T-cell (primary cell): ENCODE results near the gene PMEPA1. TPM values are rescaled to one million over a fixed set of nuclear protein-coding genes. Genes with fewer than 3 reads are reported as not detected.

Experiments used
- ATAC-seq, 4 experiments: fragments of 200-7000 bp in 3 of 4; fragments of 150-1000 bp in 1 of 4; cut with Tn5 transposase; replicated peaks in 1 of 4; 1 replicate in 3 of 4; 2 replicates in 1 of 4; pipeline ENCODE4 v1.10.0; 2021; ENCODE audit warnings: moderate library complexity in 3 of 4, mild to moderate bottlenecking in 2 of 4, moderate number of reproducible peaks in 1 of 4
- CTCF ChIA-PET, 2 donors: fragments of 300-600 bp; sonication (Branson Sonifier 250); formaldehyde crosslinking; loops; one replicate each; lab custom pipeline; 2022; ENCODE audit warnings: antibody characterized with exemption in 2 of 2; lab: Charles Lee
- POLR2A ChIA-PET, 2 donors: fragments of 300-600 bp; sonication (Branson Sonifier 250); formaldehyde crosslinking; loops; one replicate each; lab custom pipeline; 2022; ENCODE audit warnings: antibody characterized with exemption in 2 of 2; lab: Charles Lee
- DNase-seq, 35 experiments: peaks; one replicate each; pipeline versions ENCODE4 v3.0.0 to v3.0.0-alpha.2; 2013 to 2023
- H3K27ac ChIP-seq: one replicate; pipeline ENCODE4 v1.5.1; 2013; ENCODE audit warnings: low read length
- H3K27me3 ChIP-seq, 2 experiments: replicated peaks in 1 of 2; 1 replicate in 1 of 2; 2 replicates in 1 of 2; pipeline versions ENCODE4 v1.6.1 to v1.7.0; 2013; ENCODE audit warnings: low read length in 1 of 2, mixed read lengths in 1 of 2; ENCODE audit not compliant: control insufficient read depth in 2 of 2, insufficient read depth in 2 of 2; ENCODE audit errors: extremely low read depth in 1 of 2
- H3K36me3 ChIP-seq, 2 donors: 1 replicate in 1 of 2; 2 replicates in 1 of 2; pipeline versions ENCODE4 v1.6.1 to v1.7.0; 2013; ENCODE audit warnings: low read length in 1 of 2; ENCODE audit not compliant: control insufficient read depth in 2 of 2, insufficient read depth in 1 of 2; ENCODE audit errors: extremely low read depth in 1 of 2
- H3K4me1 ChIP-seq, 2 experiments: 1 replicate in 1 of 2; 2 replicates in 1 of 2; pipeline versions ENCODE4 v1.6.1 to v1.7.0; 2013; ENCODE audit warnings: low read length in 2 of 2, mixed read lengths in 1 of 2; ENCODE audit not compliant: insufficient read depth in 2 of 2, control insufficient read depth in 1 of 2; ENCODE audit errors: extremely low read depth in 1 of 2
- H3K4me3 ChIP-seq, 2 donors: 1 replicate in 1 of 2; 2 replicates in 1 of 2; pipeline versions ENCODE4 v1.5.1 to v1.7.0; 2013; ENCODE audit warnings: mild to moderate bottlenecking in 2 of 2, low read length in 1 of 2, moderate library complexity in 1 of 2; ENCODE audit not compliant: control insufficient read depth in 1 of 2; ENCODE audit errors: extremely low read depth in 1 of 2
- H3K9me3 ChIP-seq: 2 replicates; pipeline ENCODE4 v1.7.0; 2013
- H3K27ac Mint-ChIP-seq, 2 donors: one replicate each; pipeline ENCODE4 v1.8.0; 2020 to 2021; ENCODE audit warnings: mild to moderate bottlenecking in 2 of 2, mixed read lengths in 2 of 2
- H3K27me3 Mint-ChIP-seq, 2 donors: one replicate each; pipeline ENCODE4 v1.8.0; 2021 to 2022; ENCODE audit warnings: mixed read lengths in 2 of 2
- H3K36me3 Mint-ChIP-seq: one replicate; pipeline ENCODE4 v1.8.0; 2021; ENCODE audit warnings: mixed read lengths
- H3K4me1 Mint-ChIP-seq, 3 donors: one replicate each; pipeline ENCODE4 v1.8.0; 2020 to 2022; ENCODE audit warnings: mixed read lengths in 3 of 3, mild to moderate bottlenecking in 1 of 3
- H3K4me3 Mint-ChIP-seq, 3 donors: one replicate each; pipeline ENCODE4 v1.8.0; 2020 to 2022; ENCODE audit warnings: mild to moderate bottlenecking in 3 of 3, mixed read lengths in 3 of 3, moderate library complexity in 3 of 3
- H3K9me3 Mint-ChIP-seq, 3 donors: one replicate each; pipeline ENCODE4 v1.8.0; 2020 to 2022; ENCODE audit warnings: mixed read lengths in 3 of 3
- WGBS: methylation state at CpG from one replicate; pipeline ENCODE4 v1.1.5; 2013; ENCODE audit warnings: missing lambda C conversion rate; ENCODE audit not compliant: insufficient coverage; 5-methylcytosine and 5-hydroxymethylcytosine counted together
- total RNA-seq, 35 experiments: library from RNA in 6 of 35; stranded (reverse) in 6 of 35; fragments of 120-200 nt in 1 of 35; gene quantifications; one replicate each; pipeline versions ENCODE4 v1.2.1 to v1.2.4 and lab custom pipeline; 2013 to 2026

PMEPA1 gene
- total RNA-seq, 5 donors from 2014 or later (not counting 1 experiment from before 2014, with no cell fraction given): 6.0 to 30.4 (median 21.7) TPM

DNA sequence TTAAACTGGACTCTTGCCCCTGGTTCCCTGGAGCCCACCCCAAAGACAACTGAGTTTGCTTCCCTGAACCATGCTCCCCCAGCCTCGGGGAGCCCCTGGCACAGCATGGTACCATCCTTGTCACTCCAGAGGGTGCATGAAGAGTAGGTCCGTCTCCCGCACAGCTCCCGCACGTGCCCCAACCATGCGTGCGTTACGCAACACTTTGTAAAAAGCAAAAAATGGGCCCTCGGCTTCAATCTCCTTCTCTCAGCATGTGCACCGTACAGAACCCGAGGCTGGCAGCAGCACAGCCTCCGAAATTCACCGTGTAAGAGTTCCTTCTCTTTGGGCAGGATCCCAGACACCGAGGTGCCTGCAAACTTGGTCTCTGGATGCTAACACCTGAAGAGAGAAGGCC is 5.6 kb downstream of the PMEPA1 start:
- H3K9me3 ChIP-seq: no peaks in the 10 kb centered on the region
- 88% methylated on average over 14 of the region's 14 CpGs for WGBS
- H3K27me3 Mint-ChIP-seq: no peaks in the 10 kb centered on the region
- H3K27ac Mint-ChIP-seq: no peak overlapping the region
- no peaks in the 10 kb centered on the region for H3K9me3 Mint-ChIP-seq
- H3K36me3 Mint-ChIP-seq: no peaks in the 10 kb centered on the region
- ATAC-seq: no peak
- H3K4me3 Mint-ChIP-seq: no peak overlapping the region
- DNase-seq: no peak
- no peak overlapping the region for H3K27ac ChIP-seq
- ChIA-PET CTCF (no interaction called here), POLR2A (no interaction called here)
- no peaks in the 10 kb centered on the region for H3K36me3 ChIP-seq
- H3K4me3 ChIP-seq: no peak overlapping the region
- peaks cover 0 to 33% of the 10 kb centered on the region in 2 experiments for H3K27me3 ChIP-seq
- H3K4me1 Mint-ChIP-seq: peaks cover 17 to 52% (median 38%) of the 10 kb centered on the region in 3 donors
- peaks cover 2 to 13% of the 10 kb centered on the region in 2 experiments for H3K4me1 ChIP-seq

DNA sequence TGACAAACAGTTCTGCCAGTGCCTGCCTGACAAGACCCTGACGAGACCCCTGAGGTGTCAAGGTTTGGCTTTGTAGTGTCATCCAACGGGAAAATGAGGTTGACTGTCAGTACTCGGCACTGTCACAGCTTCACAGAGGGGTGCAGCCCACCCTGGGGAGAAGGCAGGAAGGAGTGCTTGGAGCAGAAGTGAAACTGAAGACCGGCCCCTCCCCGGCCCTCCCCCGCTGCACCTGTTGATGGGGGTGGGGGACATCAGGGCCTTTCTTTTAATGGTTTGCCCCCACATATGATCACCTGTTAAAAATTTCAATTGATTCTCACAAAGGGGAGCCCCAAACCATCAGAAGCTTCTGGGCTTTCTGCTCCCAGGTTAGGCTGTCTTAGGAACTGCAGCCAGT is 6.8 kb downstream of the PMEPA1 start:
- Histone ChIP-seq H3K27ac (no peak overlapping the region), H3K9me3 (no peaks in the 10 kb centered on the region), H3K27me3 (peaks cover 0 to 24% of the 10 kb centered on the region in 2 experiments), H3K4me1 (peaks cover 0 to 3% of the 10 kb centered on the region in 2 experiments), H3K36me3 (no peaks in the 10 kb centered on the region), H3K4me3 (no peak overlapping the region)
- no peak for ATAC-seq
- no peaks in the 10 kb centered on the region for H3K36me3 Mint-ChIP-seq
- no peaks in the 10 kb centered on the region for H3K9me3 Mint-ChIP-seq
- DNase-seq: no peak
- peak overlapping the region in 1 of 2 donors; percentile 36 for H3K27ac Mint-ChIP-seq
- WGBS: 76% methylated on average over 3 of the region's 6 CpGs
- peak overlapping the region in 1 of 3 donors; percentile 3 for H3K4me3 Mint-ChIP-seq
- ChIA-PET CTCF (no interaction called here), POLR2A (interaction anchor here (0.5 to 0.6 kb wide), 2 partner anchors 522 to 1696 kb away, joined by 3 read pairs; no protein-coding TSS in a partner anchor)
- H3K4me1 Mint-ChIP-seq: peaks cover 10 to 55% (median 42%) of the 10 kb centered on the region in 3 donors
- no peaks in the 10 kb centered on the region for H3K27me3 Mint-ChIP-seq

DNA sequence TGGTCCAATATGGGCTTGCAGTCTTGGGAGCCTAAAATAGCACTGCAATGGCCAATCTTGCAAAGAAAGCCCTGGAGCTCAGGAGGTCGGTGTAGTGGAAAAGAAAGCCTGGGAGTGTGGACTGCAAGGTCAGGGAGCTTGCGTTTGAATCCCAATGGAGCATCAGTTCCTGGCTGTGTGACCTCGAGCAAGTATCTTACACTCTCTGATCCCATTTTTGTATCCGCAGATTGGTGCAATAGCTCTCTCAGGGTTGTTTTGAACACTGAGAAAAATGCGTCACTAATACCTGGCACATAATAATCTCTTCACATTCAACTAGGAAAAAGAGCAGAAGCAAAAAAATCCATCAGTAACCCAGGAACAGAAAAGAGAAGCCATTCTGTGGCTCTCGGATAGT is 7.3 kb downstream of the PMEPA1 start:
- Mint-ChIP-seq H3K27me3 (no peaks in the 10 kb centered on the region), H3K36me3 (no peaks in the 10 kb centered on the region), H3K27ac (peak overlapping the region in 1 of 2 donors; percentile 36), H3K4me3 (no peak overlapping the region), H3K4me1 (peaks cover 8 to 56% (median 42%) of the 10 kb centered on the region in 3 donors), H3K9me3 (no peaks in the 10 kb centered on the region)
- peaks cover 0 to 19% of the 10 kb centered on the region in 2 experiments for H3K27me3 ChIP-seq
- WGBS: 87% methylated on average over 4 of the region's 6 CpGs
- DNase-seq (no peak), ATAC-seq (no peak)
- H3K27ac ChIP-seq: no peak overlapping the region
- no peaks in the 10 kb centered on the region for H3K4me1 ChIP-seq
- H3K4me3 ChIP-seq: no peak overlapping the region
- ChIA-PET POLR2A (interaction anchor here in 1 of 2 donors (0.5 kb wide), 1 partner anchor 523 kb away, joined by 3 read pairs; no protein-coding TSS in a partner anchor), CTCF (no interaction called here)
- H3K9me3 ChIP-seq: no peaks in the 10 kb centered on the region
- H3K36me3 ChIP-seq: no peaks in the 10 kb centered on the region

DNA sequence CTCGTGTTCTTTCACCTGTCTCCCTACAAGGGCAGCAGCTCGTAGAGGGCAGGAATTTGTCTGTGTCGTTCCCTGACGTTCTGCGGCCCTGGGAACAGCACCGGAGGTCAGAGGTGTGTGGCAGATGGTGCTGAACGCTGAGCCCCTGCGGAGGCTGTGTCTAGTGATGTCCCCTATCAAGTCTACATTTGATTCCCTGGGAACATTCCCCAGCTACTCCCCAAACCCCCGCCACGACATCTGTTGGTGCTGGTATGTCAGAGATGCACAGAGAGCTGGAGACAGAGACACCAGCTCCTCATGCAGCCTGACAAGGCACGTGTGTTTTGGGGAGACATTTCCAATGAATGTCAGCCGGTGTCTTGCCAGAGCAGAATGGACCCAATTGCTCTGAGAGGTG is 7.7 kb downstream of the PMEPA1 start:
- Histone ChIP-seq H3K4me1 (no peaks in the 10 kb centered on the region), H3K27ac (no peak overlapping the region), H3K27me3 (peaks cover 0 to 20% of the 10 kb centered on the region in 2 experiments), H3K9me3 (no peaks in the 10 kb centered on the region), H3K4me3 (no peak overlapping the region), H3K36me3 (no peaks in the 10 kb centered on the region)
- ChIA-PET POLR2A (no interaction called here), CTCF (no interaction called here)
- no peaks in the 10 kb centered on the region for H3K9me3 Mint-ChIP-seq
- H3K4me1 Mint-ChIP-seq: peaks cover 8 to 56% (median 41%) of the 10 kb centered on the region in 3 donors
- H3K27ac Mint-ChIP-seq: no peak overlapping the region
- H3K27me3 Mint-ChIP-seq: no peaks in the 10 kb centered on the region
- no peak for DNase-seq
- no peak overlapping the region for H3K4me3 Mint-ChIP-seq
- no peaks in the 10 kb centered on the region for H3K36me3 Mint-ChIP-seq
- WGBS: 72% methylated on average over 10 of the region's 12 CpGs
- no peak for ATAC-seq

DNA sequence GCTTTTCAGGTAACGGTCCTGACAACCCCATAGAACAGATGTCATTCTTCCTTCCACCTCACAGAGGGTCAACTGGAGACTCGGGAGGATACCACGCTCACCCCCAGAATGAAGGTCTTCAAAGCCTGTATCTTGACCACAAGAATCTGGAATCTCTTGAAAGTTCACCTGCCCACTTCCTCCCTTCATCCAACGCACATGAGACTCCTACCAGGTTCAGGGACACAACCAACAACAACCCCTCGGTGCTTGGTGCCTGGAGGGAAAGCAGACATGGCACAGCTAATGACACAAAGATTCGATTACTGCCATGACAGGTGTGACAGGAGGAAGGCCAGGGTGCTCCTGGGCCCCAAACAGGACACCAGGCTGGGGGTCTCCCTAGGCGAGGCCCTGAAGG is 8.2 kb downstream of the PMEPA1 start:
- CTCF ChIA-PET: interaction anchor here in 1 of 2 donors (0.6 kb wide), 1 partner anchor 19 kb away, joined by 4 read pairs; no protein-coding TSS in a partner anchor

DNA sequence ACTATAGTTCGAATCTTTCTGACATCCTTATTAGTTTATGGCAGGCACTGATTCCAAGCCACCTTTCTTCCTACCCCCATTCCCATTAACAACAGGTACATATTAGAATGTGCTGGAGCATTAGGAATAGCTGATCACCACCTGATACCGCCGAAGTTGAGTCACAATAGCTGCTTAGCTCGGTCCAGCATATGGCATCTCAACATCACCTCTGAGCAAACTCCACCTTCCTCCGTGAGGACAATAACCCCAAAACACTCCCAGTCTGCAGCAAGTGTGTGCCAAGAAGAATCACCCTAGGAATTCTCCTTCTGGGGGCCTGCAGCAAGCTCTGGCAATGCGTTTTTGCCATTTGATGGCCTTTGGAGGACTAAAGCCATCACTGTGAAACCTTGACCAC is 8.7 kb downstream of the PMEPA1 start:
- H3K9me3 ChIP-seq: no peaks in the 10 kb centered on the region
- H3K36me3 ChIP-seq: no peaks in the 10 kb centered on the region
- ChIA-PET CTCF (interaction anchor here in 1 of 2 donors (0.6 kb wide), 1 partner anchor 19 kb away, joined by 4 read pairs; no protein-coding TSS in a partner anchor), POLR2A (no interaction called here)
- no peaks in the 10 kb centered on the region for H3K4me1 ChIP-seq
- no peak overlapping the region for H3K4me3 Mint-ChIP-seq
- H3K27me3 Mint-ChIP-seq: no peaks in the 10 kb centered on the region
- H3K4me1 Mint-ChIP-seq: peaks cover 10 to 59% (median 42%) of the 10 kb centered on the region in 3 donors
- no peaks in the 10 kb centered on the region for H3K9me3 Mint-ChIP-seq
- no peak overlapping the region for H3K27ac Mint-ChIP-seq
- 83% methylated on average over 5 of the region's 6 CpGs for WGBS
- DNase-seq (no peak), ATAC-seq (no peak)
- H3K36me3 Mint-ChIP-seq: no peaks in the 10 kb centered on the region
- H3K27ac ChIP-seq: no peak overlapping the region
- no peak overlapping the region for H3K4me3 ChIP-seq
- H3K27me3 ChIP-seq: peaks cover 0 to 23% of the 10 kb centered on the region in 2 experiments

More for the DNA sequence above, 8.2 kb downstream of the PMEPA1 start:
- no peak overlapping the region for H3K27ac Mint-ChIP-seq
- H3K4me1 Mint-ChIP-seq: peaks cover 10 to 56% (median 42%) of the 10 kb centered on the region in 3 donors
- H3K9me3 Mint-ChIP-seq: no peaks in the 10 kb centered on the region
- DNase-seq (no peak), ATAC-seq (no peak)
- H3K4me3 Mint-ChIP-seq: no peak overlapping the region
- no peaks in the 10 kb centered on the region for H3K36me3 Mint-ChIP-seq
- no peaks in the 10 kb centered on the region for H3K9me3 ChIP-seq
- no peaks in the 10 kb centered on the region for H3K27me3 Mint-ChIP-seq
- H3K27ac ChIP-seq: no peak overlapping the region
- no peaks in the 10 kb centered on the region for H3K4me1 ChIP-seq
- POLR2A ChIA-PET: no interaction called here
- H3K36me3 ChIP-seq: no peaks in the 10 kb centered on the region
- WGBS: 51% methylated on average over 7 of the region's 7 CpGs
- H3K4me3 ChIP-seq: no peak overlapping the region
- peaks cover 0 to 22% of the 10 kb centered on the region in 2 experiments for H3K27me3 ChIP-seq
